ENCODE data around the gene AVL9. TPM values are rescaled to one million over a fixed set of nuclear protein-coding genes. Genes with fewer than 3 reads are reported as not detected.

The AVL9 gene
- total RNA-seq, 3 donors from 2014 or later (not counting 1 experiment from before 2014, with no cell fraction given), result 36.0 to 50.0 (median 43.8) TPM

DNA sequence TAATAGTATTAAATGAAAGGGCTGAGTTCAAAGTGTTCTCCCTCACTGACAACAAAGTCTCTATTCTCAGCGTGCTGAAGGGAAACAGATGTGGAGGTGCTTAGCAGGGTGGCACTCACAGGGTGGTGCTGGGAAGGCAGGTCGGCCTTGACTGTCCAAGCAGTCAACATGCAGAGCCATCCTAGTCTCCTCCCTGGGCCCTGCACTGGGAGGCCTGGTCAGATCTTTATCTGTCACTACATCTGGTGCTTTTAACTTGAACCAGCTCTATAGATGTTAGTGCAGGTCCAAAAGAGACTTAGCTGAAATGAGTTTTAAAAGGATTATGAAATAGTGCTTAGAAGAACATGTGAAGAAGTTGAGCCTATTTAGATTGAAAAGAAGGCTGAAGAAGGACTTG, 82.1 kb downstream of the AVL9 start:
- no peak overlapping the region for H3K4me3 ChIP-seq (ENCODE audit: low read length)
- Mint-ChIP-seq H3K4me1 (no peaks in the 10 kb centered on the region), H3K36me3 (peaks cover 6% of the 10 kb centered on the region), H3K9me3 (no peaks in the 10 kb centered on the region), H3K4me3 (no peak overlapping the region), H3K27me3 (ENCODE audit: low read depth in 2 of 2) (no peaks in the 10 kb centered on the region), H3K27ac (peak overlapping the region in 1 of 2 donors; percentile 35)
- no peaks in the 10 kb centered on the region for H3K9me3 ChIP-seq (ENCODE audit: control insufficient read depth, insufficient read depth, low read length)
- H3K36me3 ChIP-seq (ENCODE audit: control insufficient read depth, insufficient read depth, low read length), result peaks cover 76% of the 10 kb centered on the region
- H3K4me1 ChIP-seq (ENCODE audit: control insufficient read depth, insufficient read depth, low read length), result no peaks in the 10 kb centered on the region
- no peaks in the 10 kb centered on the region for H3K27me3 ChIP-seq (ENCODE audit: control insufficient read depth, insufficient read depth, low read length)
- TF ChIP-seq, protein P1, sequence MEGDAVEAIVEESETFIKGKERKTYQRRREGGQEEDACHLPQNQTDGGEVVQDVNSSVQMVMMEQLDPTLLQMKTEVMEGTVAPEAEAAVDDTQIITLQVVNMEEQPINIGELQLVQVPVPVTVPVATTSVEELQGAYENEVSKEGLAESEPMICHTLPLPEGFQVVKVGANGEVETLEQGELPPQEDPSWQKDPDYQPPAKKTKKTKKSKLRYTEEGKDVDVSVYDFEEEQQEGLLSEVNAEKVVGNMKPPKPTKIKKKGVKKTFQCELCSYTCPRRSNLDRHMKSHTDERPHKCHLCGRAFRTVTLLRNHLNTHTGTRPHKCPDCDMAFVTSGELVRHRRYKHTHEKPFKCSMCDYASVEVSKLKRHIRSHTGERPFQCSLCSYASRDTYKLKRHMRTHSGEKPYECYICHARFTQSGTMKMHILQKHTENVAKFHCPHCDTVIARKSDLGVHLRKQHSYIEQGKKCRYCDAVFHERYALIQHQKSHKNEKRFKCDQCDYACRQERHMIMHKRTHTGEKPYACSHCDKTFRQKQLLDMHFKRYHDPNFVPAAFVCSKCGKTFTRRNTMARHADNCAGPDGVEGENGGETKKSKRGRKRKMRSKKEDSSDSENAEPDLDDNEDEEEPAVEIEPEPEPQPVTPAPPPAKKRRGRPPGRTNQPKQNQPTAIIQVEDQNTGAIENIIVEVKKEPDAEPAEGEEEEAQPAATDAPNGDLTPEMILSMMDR (IDR thresholded peaks at IDR 0.05), result no peak
- intact Hi-C loops (cut with micrococcal nuclease), result no loop called here
- ATAC-seq, result no peak
- DNase-seq, result no peak
- WGBS (ENCODE audit: insufficient coverage), result 100% methylated on average over 2 of the region's 2 CpGs
- H3K27ac ChIP-seq (ENCODE audit: low read length), result no peak overlapping the region

DNA sequence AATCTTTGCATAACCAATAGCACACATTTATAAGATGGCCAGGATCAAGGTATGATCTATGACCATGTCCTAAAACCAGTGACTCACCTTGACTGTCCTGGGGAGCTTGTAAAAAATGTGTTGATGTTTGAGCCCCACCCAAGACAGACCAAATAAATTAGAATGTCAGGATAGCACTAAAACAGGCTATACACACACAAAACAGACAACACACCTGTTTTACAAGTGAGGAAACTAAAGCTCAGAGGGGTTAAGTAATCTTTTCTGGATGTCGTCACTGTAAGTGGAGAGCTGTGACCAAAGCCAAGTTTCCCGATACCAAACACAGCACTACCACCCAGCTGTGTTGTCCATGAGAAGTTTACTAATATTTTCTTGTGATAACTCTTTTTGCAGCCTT, 84.5 kb downstream of the AVL9 start:
- intact Hi-C loops (cut with micrococcal nuclease), result no loop called here
- Histone ChIP-seq H3K27me3 (ENCODE audit: control insufficient read depth, insufficient read depth, low read length) (no peaks in the 10 kb centered on the region), H3K9me3 (ENCODE audit: control insufficient read depth, insufficient read depth, low read length) (no peaks in the 10 kb centered on the region), H3K27ac (ENCODE audit: low read length) (no peak overlapping the region), H3K36me3 (ENCODE audit: control insufficient read depth, insufficient read depth, low read length) (peaks cover 74% of the 10 kb centered on the region), H3K4me3 (ENCODE audit: low read length) (no peak overlapping the region), H3K4me1 (ENCODE audit: control insufficient read depth, insufficient read depth, low read length) (no peaks in the 10 kb centered on the region)
- TF ChIP-seq, protein P1 (IDR thresholded peaks at IDR 0.05), result no peak
- DNase-seq (no peak), ATAC-seq (no peak)
- no peak overlapping the region for H3K27ac Mint-ChIP-seq
- H3K36me3 Mint-ChIP-seq, result peaks cover 15% of the 10 kb centered on the region
- H3K27me3 Mint-ChIP-seq (ENCODE audit: low read depth in 2 of 2), result no peaks in the 10 kb centered on the region
- no peaks in the 10 kb centered on the region for H3K4me1 Mint-ChIP-seq
- H3K4me3 Mint-ChIP-seq, result no peak overlapping the region
- H3K9me3 Mint-ChIP-seq, result no peaks in the 10 kb centered on the region
- no CpG with 5 or more reads among the region's 2 CpGs for WGBS (ENCODE audit: insufficient coverage)

DNA sequence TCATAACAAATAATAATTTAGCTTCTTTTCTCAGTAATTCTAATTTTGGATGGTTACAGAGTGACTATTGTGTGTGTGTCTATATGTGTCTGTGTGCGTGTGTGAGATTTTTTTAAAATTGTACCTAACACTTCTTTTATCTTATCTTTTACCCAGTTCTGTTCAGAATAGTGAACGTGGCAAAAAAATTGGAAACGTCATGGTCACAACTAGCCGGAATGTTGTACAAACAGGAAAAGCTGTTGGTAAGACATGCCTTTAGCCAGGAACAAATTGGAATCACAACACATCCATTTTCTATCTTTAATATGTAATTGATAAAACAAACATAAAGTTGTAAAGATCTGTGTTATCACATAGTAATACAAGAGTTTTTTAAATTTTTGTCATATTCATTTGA, 85.4 kb downstream of the AVL9 start:
- ATAC-seq (no peak), DNase-seq (no peak)
- TF ChIP-seq, protein P1 (IDR thresholded peaks at IDR 0.05), result no peak
- Histone ChIP-seq H3K4me1 (ENCODE audit: control insufficient read depth, insufficient read depth, low read length) (no peaks in the 10 kb centered on the region), H3K9me3 (ENCODE audit: control insufficient read depth, insufficient read depth, low read length) (no peaks in the 10 kb centered on the region), H3K4me3 (ENCODE audit: low read length) (no peak overlapping the region), H3K27me3 (ENCODE audit: control insufficient read depth, insufficient read depth, low read length) (no peaks in the 10 kb centered on the region), H3K36me3 (ENCODE audit: control insufficient read depth, insufficient read depth, low read length) (peaks cover 77% of the 10 kb centered on the region), H3K27ac (ENCODE audit: low read length) (no peak overlapping the region)
- Mint-ChIP-seq H3K27ac (no peak overlapping the region), H3K4me3 (no peak overlapping the region), H3K9me3 (no peaks in the 10 kb centered on the region), H3K4me1 (no peaks in the 10 kb centered on the region), H3K36me3 (peaks cover 15% of the 10 kb centered on the region), H3K27me3 (ENCODE audit: low read depth in 2 of 2) (no peaks in the 10 kb centered on the region)
- intact Hi-C loops (cut with micrococcal nuclease), result no loop called here
- 93% methylated on average over 3 of the region's 4 CpGs for WGBS (ENCODE audit: insufficient coverage)

DNA sequence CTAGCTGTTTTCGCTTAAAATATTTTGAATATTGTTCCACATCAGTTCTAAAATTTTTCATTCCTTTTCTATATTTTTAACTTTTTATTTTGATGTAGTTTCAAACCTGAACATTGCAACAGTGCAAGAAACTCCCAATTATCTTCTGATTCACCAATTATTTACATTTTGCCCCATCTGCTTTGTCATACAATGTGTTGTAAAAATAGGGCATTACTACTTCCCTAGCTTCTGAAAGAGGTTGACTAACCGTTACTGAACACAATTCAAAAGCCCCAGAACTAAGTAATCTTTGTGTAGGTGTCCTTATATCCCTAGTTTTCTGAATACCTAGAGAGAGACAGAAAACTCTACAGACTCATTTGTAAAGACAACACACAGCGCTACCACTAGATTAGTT, 86.7 kb downstream of the AVL9 start:
- ATAC-seq, result no peak
- Mint-ChIP-seq H3K27ac (no peak overlapping the region), H3K36me3 (peaks cover 8% of the 10 kb centered on the region)

More for the DNA sequence above, 86.7 kb downstream of the AVL9 start:
- Mint-ChIP-seq H3K9me3 (no peaks in the 10 kb centered on the region), H3K4me1 (no peaks in the 10 kb centered on the region), H3K27me3 (ENCODE audit: low read depth in 2 of 2) (no peaks in the 10 kb centered on the region), H3K4me3 (no peak overlapping the region)
- Histone ChIP-seq H3K27ac (ENCODE audit: low read length) (no peak overlapping the region), H3K4me3 (ENCODE audit: low read length) (no peak overlapping the region), H3K27me3 (ENCODE audit: control insufficient read depth, insufficient read depth, low read length) (no peaks in the 10 kb centered on the region), H3K36me3 (ENCODE audit: control insufficient read depth, insufficient read depth, low read length) (peaks cover 72% of the 10 kb centered on the region), H3K4me1 (ENCODE audit: control insufficient read depth, insufficient read depth, low read length) (no peaks in the 10 kb centered on the region), H3K9me3 (ENCODE audit: control insufficient read depth, insufficient read depth, low read length) (no peaks in the 10 kb centered on the region)
- TF ChIP-seq, protein P1 (IDR thresholded peaks at IDR 0.05), result no peak
- intact Hi-C loops (cut with micrococcal nuclease), result no loop called here
- DNase-seq, result no peak
- 100% methylated on average over 1 of the region's 3 CpGs for WGBS (ENCODE audit: insufficient coverage)

All from natural killer cell (primary cell).